GM18868 (cell line): ENCODE measurements around the gene C14orf119.

Experiments used
- ATAC-seq: cut with Tn5 transposase; IDR thresholded peaks from one replicate; pipeline ENCODE4 v1.9.1; 2021; ENCODE audit warnings: mild to moderate bottlenecking, moderate library complexity; ENCODE audit not compliant: unreplicated experiment

Gene C14orf119, protein sequence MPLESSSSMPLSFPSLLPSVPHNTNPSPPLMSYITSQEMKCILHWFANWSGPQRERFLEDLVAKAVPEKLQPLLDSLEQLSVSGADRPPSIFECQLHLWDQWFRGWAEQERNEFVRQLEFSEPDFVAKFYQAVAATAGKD

DNA sequence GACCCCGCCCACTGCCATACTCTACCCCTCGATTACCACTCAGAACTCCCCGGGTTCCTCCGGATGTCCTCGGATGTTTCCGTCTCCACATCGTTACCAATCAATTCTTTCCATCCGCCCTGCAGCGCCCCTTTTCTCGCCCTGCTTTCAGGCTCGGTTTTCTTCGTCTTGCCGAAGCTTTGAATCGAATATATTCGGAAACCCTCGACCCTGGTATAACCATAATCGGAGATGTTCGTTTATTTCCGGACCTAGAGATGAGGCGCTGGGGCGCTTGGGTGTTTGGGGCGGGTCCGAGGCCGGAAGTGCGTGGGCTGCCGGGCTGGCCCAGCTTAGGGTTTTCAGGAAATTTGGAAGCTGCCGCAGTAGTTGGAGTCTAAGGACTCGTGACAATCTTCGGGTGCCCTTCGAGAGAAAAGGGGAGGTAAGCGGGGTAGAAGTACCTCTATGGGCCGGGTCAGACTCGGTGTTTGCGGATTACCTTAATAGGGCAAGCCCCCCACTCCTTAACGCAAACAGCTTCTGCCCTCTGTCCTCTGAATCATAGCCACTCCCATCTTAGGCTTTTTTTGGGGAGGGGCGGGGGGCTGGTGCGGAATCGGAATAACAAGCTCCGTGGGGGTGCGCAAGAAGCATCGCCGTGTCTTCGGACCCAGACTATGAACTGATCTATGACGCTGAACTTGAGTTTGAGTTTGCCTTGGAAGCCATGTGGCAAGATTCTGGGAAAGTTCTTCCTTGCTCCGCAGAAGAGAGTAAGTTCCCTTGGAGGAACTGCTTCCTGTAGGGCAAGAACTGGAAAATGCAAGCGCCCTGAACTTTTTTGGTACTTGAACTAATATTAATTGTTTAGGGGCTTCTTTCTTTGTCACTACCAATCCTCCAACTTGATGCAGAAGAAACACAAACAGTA, at the start of gene C14orf119:
C14orf119 (plus strand) TSS at position 310 of the 913 bp plus-strand sequence. CDS start 2,154 bp downstream, outside the sequence.
- peak; percentile 88 for ATAC-seq

DNA sequence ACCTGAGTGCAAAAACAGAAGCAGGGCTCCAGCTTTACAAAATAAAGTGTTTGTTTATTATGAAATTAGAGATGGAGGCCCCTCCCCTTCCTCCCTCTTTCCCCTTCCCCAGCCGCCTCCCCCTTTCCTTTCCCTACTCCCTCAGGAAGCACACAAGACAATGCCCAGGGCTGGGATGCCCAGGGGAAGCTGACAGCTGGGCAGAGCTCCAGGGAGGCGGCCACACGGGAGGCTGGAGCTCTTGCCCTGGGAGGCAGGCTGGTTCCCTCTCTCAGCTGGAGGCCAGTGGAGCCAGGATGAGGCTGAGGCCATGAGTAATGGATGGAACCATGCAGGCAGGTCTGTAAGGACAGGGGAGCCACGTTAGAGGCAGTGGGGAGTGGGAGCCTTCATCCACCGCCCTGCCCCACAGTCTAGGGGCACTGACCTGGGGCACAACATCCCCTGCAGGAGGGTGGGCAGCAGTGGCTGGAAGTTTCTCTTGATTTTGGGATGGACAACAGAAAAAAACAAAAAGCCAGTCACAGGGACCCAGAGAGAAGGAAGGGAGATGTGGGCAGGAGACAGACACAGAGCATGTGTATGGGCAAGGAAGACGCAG, 48.2 kb upstream of the C14orf119 start:
- no peak for ATAC-seq

DNA sequence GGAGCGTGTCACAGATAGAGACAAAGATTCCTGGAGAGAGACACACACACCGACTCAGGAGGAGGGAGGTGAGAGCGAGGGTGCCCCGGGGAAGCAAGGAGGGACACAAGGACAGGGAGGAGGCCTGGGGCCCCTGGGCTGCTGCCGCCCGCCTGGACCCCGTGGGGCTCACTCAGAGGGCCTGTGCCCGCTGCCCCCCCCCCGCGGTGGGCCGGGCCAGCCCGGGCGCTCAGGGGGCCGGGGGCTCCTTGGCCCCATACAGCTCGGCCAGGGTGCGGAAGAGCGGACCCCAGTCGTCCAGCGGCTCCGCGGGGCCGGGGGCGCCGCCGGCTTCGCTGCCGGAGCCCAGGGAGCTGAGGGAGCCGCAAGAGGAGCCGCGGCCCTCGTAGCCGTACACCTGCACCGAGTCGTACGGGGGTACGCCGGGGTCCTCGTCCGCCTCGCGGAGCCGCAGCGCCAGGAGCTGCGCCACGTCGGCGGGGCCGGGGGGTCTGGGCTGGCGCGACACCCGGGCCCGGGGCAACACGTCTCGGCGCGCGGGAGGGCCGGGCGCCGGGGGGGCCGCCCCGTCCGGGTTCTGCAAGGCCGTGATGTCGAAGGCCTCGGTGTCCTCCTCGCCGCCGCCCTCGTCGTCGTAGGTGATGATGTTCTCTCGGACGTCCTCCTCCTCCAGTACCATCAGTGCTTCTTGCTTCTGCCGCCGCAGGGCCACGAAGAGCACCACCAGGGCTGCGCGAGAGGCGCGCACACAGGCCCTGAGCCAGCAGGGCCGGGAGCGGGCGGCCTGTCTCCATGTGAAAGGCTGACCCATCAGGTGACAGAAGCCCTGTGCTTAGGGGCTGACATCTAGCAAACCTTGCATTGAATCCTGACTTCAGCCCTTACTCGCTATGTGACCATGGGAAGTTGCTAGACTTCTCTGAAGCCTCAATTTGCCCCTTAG, 47.3 kb upstream of the C14orf119 start:
- no peak for ATAC-seq

DNA sequence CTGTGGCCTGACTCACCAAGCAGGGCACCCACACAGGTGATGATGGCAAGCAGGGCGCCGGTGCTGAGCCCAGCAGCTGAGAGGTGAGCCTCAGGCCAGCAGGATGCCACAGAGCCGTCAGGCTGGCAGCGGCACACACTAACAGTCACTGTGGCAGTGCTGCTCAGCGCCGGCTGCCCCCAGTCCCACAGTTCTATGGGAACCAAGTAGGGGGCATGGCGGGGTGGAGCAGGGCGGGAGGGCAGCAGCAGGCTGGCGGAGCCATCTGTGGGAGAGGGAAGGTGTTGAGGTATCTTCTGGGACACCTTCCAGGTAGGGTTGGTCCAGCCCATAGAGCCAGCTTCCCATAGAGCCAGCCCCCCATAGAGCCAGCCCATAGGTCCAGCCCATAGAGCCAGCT, 46.3 kb upstream of the C14orf119 start:
- ATAC-seq = no peak

DNA sequence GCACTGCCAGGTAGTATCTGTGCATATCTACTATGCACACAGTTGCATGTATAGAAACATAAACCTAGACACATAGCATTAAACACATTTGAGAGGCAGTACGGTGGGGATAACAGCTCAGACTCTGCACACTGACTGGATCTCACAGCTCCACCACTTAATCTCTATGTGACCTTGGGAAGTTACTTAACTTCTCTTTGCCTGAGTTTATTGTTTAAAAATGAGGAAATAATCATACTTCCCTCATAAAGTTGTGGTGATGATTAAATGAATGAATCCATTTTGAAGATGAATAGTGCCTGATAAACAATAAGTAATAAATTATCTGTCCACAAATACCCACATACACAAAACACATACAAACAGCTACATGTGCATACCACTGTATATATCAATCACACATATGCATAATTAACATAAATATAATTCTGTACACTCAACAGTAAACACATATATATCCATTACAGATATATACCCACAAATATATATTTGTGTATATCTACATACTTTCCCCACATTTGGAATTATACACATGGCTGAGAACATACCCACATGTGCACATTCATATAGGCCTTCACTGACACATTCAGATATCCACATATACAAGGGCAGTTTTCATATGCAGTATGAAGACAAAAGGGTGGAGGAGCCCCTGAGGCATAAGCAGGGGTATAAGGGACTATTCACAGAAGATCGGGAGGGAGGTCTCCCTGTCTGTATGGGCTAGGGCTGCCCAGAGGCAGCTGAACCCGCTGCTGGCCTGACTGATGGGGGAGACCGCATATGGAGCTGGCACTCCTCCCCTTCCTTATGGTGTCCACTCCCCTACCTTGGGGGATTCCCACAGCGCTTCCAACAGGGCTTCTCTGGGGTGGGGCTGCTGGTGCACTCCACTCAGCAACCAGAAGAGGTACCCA, 43.9 kb upstream of the C14orf119 start:
- ATAC-seq = no peak

DNA sequence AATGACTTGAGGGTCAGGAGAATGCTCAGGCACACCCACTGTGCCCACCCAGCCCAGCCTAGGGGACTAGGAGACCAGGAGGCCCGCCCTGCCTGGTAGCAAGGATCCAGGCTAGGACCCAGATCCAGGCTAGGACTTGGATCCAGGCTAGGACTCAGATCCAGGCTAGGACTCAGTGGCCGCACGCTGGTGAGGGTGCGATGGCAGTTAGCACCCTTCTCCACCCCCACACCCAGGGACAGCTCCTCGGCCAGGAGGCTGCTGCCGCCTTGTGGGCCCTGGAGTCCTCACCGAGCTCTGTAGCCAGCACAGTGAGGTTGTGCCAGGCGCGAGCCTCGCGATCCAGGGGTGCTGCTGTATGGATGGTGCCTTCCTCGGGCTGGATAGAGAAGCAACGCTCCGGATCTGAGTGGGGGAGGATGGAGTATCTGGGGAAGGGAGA, 43.1 kb upstream of the C14orf119 start:
- ATAC-seq = no peak

DNA sequence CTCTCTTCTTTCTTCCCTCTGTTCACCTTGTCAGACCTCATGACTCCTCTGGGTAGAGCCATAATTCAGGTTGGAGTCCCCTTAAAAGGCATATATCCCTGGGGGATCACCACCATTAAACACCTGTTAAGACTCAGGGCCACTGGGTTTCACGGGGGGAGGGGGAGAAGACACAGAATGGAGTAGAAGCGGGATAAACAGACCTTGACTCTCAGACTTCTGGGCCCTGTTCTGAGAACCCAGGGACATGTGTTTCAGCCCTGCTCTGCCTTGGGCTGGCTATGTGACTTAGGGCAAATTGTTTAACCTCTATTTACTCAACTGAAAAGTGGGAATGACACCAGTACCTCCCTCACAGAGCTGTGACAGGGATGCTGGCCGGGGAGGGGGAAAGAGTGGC, 42.6 kb upstream of the C14orf119 start:
- ATAC-seq = no peak

DNA sequence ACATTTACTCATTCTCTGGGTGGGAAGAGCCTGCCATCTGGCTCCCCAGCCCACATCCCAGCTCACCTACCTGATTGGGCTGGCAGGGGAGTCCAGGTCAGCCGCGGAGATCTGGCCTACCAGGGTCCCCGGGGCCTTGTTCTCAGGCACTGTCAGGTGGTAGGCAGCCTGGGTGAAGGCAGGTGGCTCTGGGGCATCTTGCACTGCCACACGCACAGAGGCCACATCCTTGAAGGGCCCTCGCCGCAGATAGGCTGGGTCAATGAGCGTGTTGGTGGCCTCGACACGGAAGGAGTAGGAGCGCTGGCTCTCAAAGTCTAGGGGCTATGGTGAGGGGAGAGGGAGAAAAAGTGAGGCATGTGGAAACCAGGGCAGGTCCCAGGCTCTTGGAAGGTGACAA, 41.9 kb upstream of the C14orf119 start:
- ATAC-seq = no peak

DNA sequence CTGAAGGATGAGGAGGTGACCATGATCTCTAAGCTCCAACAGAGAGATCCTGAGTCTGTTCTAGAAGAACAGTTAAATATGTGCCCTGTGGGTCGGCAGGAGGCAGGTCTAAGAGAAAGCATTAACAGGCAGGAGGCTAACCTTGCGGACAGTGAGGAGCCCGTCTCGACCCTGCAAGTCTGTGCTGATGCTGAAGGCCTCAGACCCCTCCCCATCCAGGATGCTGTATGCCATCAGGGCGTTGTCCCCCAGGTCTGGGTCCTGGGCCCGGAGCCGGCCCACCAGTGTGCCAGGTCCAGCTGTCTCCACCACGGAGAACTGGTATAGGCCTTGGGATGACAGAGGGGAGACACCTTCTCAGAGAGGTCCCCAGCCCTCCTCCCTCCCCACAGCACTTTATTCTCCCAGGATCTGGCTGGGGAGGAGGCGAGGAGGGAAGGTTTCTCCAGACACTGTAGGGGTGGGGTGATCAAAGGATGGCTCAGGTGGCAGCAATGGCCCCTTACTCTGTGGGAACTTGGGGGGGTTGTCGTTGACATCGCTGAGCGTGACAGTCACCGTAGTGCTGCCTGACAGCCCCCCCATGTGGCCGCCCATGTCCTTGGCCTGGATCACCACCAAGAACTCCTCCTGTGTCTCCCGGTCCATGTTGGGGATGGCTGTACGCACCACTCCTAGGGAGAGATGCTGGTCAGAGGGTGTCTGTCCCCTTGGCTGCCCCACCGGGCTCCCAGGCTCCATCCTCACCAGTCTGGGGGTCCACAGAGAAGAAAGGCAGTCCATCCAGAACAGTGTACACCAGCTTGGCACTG, 41.1 kb upstream of the C14orf119 start:
- no peak for ATAC-seq

DNA sequence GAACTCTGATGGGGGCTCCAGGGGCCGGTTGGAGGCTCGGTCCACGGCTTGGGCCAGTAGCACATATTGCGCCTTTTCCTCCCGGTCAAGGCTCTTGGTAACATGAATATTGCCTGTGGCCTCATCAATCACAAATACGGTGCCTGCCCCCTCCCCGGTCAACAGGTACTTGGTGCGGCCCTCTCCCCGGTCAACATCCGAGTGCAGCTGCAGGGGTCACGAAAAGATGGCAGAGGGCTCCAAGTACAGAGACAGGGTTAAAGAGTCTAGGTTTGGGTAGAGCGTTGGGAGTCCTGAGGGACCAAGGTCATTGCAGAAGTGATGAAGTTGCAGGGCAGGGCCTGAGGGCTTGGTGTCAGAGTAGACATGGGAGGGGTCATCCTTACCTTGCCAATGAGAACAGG, 40.2 kb upstream of the C14orf119 start:
- no peak for ATAC-seq

DNA sequence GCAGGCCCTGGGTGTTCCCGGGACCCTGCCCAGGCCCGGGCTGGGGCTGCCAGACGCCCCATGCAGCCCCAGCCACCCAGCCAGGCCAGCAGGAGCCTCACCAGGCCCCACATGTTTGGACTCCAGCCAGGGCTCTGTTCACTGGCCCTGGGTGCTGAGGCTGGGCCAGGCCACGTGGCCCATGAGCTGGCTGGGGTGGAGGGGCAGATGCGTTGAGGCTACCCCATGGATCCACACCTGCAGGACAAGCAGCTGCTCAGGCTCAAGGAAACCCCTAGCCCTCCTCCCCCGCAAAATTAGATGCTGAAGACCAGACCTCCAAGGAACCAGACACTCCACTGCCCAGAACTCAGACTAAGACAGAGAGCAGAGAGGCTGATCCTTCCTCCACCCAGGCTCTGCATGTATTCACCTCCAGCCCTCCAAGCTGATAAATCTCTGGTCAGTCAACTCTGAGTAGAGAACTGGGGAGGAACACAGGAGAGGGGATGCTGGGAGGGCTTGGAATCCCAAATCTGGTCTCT, 39.6 kb upstream of the C14orf119 start:
- no peak for ATAC-seq

DNA sequence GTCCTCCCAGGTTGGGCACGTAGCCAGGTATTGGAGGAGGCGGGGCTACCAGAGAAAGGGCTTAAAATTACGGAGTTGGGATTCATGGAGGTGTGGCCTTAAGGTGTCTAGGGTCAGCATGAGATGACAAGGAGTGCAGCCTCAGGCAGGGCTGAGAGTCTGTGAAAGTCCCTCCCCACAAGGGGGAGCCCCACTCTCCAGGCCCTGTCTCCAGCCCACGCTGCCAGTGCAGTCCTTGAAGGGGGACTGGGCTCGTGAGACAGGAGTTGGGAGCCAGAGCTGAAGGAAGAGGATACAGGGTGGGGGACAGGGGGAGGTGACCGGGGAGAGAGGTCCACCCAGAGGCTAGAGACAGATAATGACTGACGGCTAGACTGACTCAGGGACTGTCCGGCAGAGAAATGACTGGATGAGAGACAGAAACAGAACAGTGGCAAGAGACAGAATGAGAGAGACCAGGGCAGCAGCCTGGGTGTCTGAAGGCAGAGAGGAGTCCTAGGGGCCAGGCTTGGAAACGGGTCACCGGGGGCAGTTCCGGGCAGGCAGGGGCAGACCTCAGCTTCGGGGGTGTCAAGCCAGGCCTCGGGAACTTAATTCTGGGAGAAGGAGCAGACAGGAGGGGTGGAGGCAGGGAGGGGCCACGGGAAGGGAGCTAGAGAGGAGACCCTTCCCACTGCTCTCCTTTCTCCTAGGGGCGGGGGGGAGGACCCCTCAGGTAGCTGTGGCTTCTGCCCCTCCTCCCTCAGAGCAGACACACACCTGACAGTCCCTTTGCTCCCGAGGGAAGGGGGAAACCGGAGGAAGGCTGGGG, 39.0 kb upstream of the C14orf119 start:
- peak; percentile 66 for ATAC-seq

DNA sequence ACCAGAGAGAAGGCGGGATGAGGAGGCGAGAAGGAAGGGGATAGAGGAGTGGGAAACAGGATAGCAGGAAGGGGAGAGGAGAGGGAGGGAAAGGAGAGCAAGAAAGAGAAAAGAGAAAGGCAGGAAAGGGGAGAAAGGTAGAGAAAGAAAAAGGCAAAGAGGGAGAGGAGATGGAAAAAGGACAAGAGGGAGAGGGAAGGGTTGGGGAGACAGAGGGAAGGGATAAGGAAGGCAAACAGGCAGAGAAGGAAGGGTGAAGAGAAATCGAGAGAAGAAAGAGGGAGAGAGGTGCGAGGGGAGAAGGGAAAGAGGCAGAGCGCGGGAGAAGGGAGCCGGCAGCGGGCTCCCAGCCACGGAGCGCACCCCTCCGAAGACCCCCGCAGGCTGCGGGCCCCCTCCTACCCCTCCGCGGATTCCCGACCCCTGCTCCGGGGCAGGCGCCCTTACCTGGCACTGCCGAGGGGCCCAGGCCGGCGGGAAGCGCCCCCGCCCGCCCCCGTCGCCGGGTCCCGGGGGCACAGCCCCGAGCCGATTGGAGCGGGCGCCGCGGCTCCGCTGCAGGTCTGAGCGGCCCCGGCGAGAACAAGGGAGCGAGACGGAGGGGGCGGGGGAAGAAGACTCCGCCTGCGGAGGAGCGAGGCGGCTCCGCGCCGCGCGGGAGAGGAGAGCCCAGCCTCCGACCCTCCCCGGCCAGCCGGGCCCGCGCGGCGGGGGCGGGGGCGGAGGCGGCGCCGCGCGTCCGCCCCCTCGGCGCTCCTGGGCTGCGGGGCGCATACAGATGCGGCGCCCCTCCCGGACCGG, 38.1 kb upstream of the C14orf119 start, which contains the start of gene CDH24:
CDH24 (minus strand) TSS at position 565 of the 801 bp plus-strand sequence. CDS start 1,787 bp downstream, outside the sequence.
- peak; percentile 56 for ATAC-seq

DNA sequence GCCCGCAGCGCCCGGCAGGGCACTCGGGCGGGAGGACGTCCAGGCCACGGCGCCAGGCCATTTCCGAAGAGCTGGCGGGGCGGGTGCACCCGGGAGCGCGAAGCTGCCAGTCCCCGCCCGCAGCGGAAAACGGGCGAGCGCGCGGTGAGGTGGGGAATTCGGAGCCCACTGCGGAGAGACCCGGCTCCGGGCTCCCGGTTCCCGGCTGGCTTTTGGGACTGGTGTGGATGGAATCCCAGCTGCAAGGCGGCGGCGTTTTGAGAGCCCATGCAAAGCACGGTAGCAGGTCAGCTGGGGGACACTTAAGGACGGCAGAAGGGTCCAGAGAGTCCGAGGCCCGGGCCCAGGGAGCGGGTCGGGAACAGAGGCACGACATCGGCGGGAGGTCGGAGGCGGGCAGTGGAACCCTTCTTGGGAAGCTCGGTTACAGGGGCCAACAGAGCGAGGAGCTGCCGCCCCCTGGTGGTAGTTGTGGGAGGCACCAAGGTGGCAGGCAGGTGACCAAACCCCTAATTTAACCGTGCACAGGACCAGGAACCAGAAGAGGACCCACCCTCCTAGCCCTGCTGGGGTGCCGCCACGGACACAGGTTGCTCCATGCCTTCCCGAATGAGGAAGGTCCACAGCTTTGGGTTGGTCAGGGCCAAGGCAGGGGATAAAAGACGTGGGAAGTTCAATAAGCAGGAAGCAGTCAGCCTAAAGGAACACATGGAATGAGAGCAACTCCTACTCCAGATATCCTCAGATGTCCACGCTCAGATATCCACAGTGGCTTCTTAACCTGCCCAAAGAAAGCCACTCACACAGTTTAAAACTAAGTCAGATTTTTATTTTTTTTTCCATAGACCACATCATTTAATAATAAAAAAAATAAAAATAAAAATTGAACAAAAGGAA, 37.3 kb upstream of the C14orf119 start:
- peak; percentile 58 for ATAC-seq

DNA sequence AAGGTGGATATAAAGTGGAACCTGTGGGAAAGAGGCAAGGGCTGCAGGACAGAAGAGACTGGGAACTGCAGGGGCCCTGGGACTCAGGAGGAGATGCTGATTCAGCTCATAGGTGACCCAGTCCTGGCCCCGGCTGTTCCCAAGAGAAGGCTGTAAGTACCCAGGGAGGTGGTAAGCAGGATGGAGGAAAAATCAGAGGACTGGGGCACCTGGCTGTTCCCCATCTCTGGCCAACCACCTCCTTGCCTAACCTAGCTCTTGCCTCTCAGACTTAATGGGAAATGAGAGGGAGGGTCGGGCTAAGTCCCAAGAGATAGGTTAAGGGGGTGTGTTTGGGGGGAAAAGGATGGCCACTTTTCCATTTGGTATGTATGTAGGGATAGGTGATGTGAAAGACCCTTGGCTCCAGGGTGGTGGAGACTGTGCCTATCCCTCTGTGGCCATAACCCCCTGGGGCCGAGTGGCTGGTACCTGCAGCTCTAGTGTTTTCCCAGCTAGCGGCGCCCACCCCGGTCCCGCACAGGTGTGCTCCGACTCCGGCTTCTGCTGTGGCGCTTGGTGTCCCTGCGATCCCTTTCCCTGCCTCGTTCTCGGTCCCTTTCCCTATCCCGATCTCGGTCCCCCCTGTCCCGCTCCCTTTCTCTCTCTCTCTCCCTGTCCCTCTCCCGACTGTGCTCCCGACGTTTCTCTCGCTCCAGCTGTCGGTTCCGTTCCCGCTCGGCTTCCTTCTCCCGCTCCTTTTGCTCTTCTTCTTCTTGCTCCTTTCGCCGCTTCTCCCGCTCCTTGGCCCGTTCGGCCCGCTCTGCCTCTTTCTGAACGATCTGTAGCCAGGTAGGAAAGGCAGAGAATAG, 36.4 kb upstream of the C14orf119 start:
- ATAC-seq = no peak
